ENCODE results near the gene WFS1.

GRCh38 chr4:6301051-6301731, 31.5 kb downstream of the WFS1 start:
- no peak for TF ChIP-seq CTCF (conservative IDR thresholded peaks at IDR 0.05 in 1 of 2, IDR thresholded peaks at IDR 0.05 in 1 of 2; ENCODE audit: low read depth in 1 of 2, low read length in 2 of 2)
- TF ChIP-seq EZH2 (IDR thresholded peaks at IDR 0.05; ENCODE audit: low read length, missing control alignments): no peak

All from fibroblast of lung (primary cell).